Measurements from ENCODE around the gene GSTK1. TPM values are rescaled to one million over a fixed set of nuclear protein-coding genes. Genes with fewer than 3 reads are reported as not detected.

GSTK1 gene
- 61.1 and 78.7 TPM in 2 replicates for total RNA-seq

GRCh38 chr7:143263266-143264195 lies at the start of gene GSTK1:
Gene GSTK1, plus strand, starts transcription at chr7:143263441. Its CDS starts 73 bp downstream, at chr7:143263514.

GRCh38 chr7:143221737-143222136 lies 41.5 kb upstream of the GSTK1 start, which contains the start of gene TAS2R40:
Gene TAS2R40, plus strand, starts transcription at chr7:143222037. Its CDS starts 42 bp downstream, at chr7:143222079.

GRCh38 chr7:143284591-143285469 lies 21.6 kb downstream of the GSTK1 start, which contains the start of gene TMEM139:
Gene TMEM139, plus strand, starts transcription at chr7:143284958. Its CDS starts 1,000 bp downstream, at chr7:143285958.

GRCh38 chr7:143287935-143288826 lies 24.9 kb downstream of the GSTK1 start, which contains the start of gene CASP2:
Gene CASP2, plus strand, starts transcription at chr7:143288351. Its CDS starts 105 bp downstream, at chr7:143288456.

GRCh38 chr7:143315776-143316175 lies 52.5 kb downstream of the GSTK1 start, which contains the start of gene CLCN1:
Gene CLCN1, plus strand, starts transcription at chr7:143316111. Its CDS starts 102 bp downstream, at chr7:143316213.

Other genes starting within 250 kb of the GSTK1 start
- gene OR9A2, start 236.3 kb upstream of the GSTK1 start, total RNA-seq: not detected in 2 replicates
- gene OR6V1, start 211.1 kb upstream of the GSTK1 start, total RNA-seq: not detected in 2 replicates
- gene PIP, start 131.4 kb upstream of the GSTK1 start, total RNA-seq: not detected in 2 replicates
- gene TAS2R39, start 80.0 kb upstream of the GSTK1 start, total RNA-seq: not detected in 2 replicates
- gene TAS2R40, start 41.4 kb upstream of the GSTK1 start, total RNA-seq: not detected in 2 replicates
- under 0.01 and 0.61 TPM in 2 replicates for gene TMEM139, start 21.5 kb downstream of the GSTK1 start, total RNA-seq
- gene CASP2, start 24.9 kb downstream of the GSTK1 start, total RNA-seq: 18.8 and 21.4 TPM in 2 replicates
- gene CLCN1, start 52.7 kb downstream of the GSTK1 start, total RNA-seq: not detected in 2 replicates
- 1.3 and 1.4 TPM in 2 replicates for gene FAM131B, start 99.3 kb downstream of the GSTK1 start, total RNA-seq
- gene ZYX, start 117.9 kb downstream of the GSTK1 start, total RNA-seq: 23.9 and 29.9 TPM in 2 replicates
- gene EPHA1, start 145.4 kb downstream of the GSTK1 start, total RNA-seq: not detected in 2 replicates
- gene TAS2R60, start 180.0 kb downstream of the GSTK1 start, total RNA-seq: not detected in 2 replicates
- not detected in 2 replicates for gene TAS2R41, start 214.4 kb downstream of the GSTK1 start, total RNA-seq